Measurements from ENCODE around the gene PPP1R3E. TPM values are rescaled to one million over a fixed set of nuclear protein-coding genes. Genes with fewer than 3 reads are reported as not detected.
"Not testable (repeated sequence)": the region's sequence is repeated elsewhere in the genome, so short reads cannot be mapped to it uniquely, and the experiment has no call there.

The PPP1R3E gene
- polyA plus RNA-seq, 5 donors: 18.4 to 24.7 (median 22.0) TPM

DNA sequence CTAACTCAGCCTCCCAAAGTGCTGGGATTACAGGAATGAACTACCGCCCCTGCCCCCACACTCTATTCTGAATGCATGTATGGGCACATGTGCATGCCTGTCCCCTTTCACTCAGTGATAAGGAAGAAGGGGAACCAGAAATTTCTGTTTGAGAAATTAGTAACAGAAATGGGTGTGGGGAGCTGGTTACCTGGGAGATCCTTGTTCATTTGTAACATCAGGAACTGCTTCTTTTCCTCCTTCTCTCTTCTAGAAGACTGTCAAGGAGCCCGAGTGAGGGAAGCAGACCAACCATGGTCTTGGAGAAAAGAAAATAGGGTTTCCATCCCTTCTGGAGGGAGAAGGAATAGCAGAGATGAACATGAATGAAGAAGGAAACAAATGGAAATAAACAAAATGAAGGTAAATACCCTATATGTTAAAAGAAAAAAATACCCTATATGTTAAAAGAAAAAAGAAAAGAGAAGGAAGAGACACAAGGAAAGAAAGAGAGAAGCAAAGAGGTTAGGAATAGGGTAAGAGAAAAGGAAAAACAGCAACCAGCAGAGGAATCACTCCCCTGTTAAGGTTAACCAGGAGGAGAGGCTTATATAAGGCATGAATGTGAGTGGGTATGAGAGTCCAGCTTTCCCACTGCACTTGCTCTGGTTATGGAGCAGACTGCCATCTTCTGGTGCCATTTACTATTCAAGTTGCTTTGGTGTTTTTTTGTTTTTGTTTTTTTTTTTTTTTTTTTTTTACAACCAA lies 3.3 kb downstream of the PPP1R3E start:
- peak in 1 of 2 donors; percentile 27 for DNase-seq

DNA sequence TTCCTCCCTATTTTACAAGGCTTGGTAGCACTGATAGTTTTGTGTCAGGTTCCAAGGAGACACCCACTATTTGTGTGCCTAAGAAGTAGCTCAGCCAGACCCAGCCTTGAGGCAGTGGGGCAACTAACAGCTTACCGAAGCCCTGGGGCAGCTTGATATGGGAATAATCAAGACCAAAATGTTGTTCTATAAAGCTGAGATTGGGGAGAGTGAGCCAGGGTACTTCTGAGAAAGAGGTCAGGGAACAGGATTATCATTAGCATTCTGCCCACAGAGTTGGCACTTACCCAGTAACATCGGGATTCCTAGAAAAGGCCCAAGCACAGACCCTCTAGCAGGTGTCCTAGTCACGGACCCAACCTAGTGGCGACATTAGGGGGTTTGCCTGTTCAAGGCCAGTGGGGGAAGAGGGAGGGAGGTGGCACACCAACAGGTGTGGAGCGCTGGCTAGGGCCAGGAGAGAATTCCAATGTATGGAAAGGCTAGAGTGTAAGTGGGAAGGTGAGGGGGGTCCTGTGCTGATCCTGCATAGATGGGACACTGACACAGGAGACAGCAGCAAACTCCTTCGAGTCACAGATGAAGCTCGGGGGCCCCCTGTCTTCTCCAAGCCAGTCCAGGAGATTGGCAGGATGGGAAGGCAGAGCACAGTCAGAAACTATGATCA lies 4.9 kb downstream of the PPP1R3E start:
- DNase-seq: no peak

DNA sequence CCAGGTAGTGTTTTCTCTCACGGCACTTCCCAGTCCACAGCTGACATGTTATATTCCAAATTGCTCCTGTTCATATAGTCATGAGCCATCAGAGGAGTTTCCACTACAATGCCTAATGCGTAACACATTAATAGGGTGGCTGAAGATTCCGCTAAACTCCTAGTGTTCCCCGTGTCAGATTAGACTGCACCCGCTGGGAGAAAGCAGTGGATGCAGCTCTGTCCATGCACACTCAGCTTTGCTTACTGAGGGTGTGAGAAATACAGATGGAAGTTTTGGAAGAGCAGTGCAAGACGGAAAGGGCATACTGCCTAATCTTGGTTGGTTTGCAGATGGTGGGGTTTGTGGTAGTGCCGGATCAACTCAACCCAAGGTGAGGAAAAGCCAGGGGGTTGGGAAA lies 5.6 kb downstream of the PPP1R3E start:
- no peak for DNase-seq

DNA sequence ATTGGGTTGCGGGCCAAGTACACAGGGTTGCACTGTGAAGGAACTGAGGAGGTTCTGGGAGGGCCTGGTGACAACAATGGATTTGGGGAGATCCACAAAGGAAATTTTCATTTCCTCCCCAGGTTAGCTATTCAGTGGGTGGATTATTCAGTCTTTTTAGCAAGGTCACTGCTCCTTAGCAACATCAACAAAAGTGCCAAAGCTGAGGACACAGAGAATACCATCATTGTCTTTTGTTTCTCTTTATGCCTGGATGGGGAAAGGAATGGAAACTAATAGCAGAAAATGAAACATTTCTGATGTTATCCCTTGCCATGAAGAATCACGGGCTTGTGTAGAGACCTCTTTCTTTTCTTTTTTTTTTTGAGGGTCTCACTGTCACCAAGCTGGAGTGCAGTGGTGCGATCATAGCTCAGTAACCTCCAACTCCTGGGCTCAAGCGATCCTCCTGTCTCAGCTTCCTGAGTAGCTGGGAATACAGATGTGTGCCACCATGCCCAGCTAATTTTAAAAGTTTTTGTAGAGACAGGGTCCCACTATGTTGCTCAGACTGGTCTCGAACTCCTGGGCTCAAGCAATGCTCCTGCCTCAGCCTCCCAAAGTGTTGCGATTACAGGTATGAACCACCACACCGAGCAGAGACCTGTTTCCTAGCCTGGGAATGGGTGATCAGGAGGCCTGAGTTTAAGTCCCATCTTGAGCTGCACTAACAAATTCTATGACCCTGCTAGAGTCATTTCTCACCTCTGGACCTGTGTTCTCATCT lies 6.5 kb downstream of the PPP1R3E start:
- no peak for DNase-seq

DNA sequence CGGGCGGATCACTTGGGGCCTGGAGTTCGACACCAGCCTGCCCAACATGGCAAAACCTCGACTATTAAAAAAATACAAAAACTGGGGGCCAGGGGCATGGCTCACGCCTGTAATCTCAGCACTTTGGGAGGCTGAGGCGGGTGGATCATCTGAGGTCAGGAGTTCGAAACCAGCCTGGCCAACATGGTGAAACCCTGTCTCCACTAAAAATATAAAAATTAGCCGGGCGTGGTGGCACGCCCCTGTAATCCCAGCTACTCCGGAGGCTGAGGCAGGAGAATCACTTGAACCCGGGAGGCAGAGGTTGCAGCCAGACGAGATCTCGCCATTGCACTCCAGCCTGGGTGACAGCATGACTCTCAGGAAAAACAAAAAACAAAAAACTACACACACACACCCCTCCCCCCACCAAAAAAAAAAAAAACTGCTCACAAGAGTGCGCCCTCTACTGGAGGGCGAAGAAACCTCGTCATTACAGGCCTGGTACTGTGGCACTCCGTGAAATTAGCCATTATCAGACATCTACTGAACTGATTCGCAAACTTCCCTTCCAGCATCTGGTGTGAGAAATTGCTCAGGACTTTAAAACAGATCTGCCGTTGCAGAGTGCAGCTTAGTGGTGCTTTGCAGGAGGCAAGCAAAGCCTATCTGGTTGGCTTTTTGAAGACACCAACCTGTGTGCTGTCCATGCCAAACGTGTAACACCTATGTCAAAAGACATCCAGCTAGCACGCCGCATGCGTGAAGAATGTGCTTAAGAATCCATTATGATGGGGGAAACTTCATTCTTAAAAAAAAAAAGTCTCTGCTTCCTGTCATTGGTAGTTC lies 7.7 kb downstream of the PPP1R3E start:
- peak in 1 of 2 donors; percentile 49 for DNase-seq

DNA sequence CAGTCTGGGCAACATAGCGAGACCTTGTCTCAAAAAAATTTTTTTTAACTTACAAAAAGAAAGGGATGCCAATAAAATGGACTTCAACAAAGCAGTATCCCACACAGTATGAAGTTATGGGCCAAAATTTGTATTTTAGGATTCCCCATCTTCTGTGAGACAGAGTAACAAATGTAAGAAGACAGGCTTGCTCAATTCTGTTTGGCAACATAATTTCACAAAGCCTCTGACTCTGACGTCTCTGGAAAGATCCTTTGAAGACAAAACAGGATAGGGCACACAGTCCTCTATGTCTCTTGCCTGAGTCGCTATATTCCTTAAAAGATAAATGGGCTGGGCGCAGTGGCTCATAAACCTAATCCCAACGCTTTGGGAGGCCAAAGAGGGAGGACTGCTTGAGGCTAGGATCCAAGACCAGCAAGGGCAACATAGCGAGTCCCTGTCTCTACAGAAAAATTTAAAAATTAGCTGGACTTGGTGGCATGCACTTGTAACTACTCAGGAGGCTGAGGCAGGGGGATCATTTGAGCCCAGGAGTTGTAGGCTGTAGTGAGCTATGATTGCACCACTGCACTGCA lies 15.7 kb downstream of the PPP1R3E start:
- DNase-seq: no peak

DNA sequence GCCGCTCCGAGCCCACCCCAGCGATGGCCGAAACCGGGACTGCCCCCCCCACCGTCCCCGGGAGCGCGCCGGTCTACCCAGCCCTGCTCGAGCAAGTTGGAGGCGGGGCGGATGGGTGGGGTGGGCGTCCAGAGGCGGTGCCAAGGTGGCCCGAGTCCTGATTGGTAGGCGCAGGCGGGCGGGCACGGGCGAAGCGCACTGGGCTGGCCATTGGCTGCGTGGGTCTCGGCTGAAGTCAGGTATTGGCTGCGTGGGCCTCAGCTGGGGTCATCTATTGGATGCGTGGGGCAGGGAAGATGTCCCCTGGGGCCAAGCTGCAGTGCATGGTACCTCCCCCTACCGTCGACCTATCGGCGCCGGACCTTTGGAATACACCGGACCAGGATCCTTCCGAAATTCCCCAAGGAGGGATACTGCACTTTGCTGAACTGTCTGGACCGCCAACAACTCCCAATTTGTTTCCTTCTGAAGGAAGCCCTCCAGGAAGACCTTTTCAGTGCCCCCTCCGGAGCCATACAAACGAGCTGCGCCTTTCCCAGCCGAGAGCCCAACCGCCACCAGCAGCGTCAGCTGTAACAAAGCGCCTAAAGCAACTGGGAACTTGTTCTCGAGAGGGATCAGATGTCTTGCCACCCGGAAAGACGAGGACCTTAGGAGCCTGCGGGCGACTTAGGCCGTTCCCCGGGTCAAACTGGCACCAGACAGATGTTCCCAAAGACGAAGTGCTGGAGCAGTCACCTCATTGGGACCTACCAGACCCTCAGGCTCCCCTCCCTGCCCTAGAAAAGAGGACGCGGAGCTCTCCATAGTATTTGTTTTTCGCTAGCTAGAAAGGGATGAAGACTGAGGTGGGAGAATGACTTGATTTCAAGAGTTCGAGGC lies 16.4 kb downstream of the PPP1R3E start, which contains the start of gene HOMEZ:
TSS of gene HOMEZ (minus strand) at position 113 of the 882 bp plus-strand sequence. CDS start 180 bp downstream, outside the sequence.
- DNase-seq: peak; percentile 94 to 97

DNA sequence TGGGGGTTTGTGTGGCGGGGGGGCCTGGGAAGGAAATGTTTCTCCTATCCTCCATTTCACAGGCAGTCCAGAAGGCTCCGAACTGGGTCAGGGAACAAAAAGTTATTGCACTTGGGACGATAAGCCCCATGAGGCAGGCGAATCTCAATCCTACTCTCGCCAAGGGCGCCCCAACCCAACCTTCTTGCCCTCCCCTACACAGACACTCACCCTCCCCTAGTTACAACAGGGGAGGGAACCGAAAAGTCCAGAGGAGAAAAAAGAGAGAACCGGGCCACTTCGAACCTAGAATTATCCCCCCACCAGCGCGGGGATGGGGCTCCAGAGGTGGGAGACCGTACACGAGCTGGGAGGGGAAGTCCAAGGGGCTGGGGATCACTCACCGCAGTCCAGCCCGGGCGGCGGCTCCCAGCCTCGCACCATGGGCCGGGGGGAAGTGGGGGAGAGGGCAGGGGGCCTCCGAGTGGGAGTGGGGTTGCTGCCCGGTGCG lies 17.1 kb downstream of the PPP1R3E start:
- no peak for DNase-seq

DNA sequence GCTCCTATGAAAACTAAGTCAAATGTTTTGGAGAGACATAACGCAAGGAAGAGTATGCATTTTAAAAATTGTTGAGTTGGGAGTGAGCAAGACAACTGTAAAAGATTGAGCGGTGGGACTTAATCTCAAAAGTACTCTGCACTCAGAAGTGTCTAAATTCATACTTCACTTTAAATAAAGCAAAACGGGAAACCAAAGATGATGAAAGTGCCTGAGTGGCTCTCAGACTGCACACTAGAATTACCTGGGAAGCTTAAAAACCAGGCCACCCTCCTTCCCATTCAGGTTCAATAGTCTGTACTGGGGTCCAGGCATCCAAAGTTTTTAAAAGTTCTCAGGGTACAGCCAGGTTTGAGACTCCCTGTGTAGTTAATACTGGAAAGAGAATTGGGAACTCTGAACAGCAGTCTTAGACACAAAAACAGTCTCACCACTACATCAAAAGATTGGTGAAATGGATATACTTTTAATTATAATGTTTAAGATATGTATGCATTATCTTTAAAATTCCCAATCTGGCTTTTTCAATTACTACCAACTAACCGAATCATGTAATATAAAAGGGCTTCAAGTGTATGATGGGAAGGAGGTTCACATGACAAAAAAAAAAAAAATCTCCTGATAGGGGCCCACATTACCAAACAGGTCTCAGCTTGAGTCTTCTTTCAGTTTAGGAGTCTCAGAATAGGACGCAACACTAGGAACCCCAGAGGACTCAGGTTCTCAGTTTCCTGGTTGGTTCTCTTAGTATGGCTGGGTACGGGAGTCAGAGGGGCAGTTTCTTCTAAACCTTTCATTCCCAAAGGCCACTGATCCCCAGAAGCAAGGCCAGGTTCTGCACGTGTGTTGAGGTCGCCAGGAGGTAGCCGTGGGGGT lies 17.8 kb downstream of the PPP1R3E start:
- DNase-seq: peak in 1 of 2 donors; percentile 20

DNA sequence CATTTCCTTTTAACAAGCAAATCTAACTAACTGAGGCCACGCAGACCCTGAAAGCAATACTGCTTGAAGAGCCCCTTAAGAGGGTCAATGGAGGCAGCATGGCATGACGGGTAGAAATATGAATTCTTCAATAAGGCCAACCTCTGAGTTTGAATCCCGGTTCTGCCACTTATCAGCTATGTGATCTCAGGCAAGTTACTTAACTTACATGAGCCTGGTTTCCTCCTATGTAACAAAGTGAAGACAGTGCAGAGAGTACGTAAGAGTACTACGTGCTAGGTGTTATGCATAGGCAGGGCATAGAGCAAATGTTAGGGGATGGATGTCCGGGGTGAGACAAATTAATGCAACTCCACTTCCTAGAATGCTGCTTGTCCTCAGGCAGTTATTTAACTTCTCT lies 21.4 kb downstream of the PPP1R3E start:
- DNase-seq: no peak

DNA sequence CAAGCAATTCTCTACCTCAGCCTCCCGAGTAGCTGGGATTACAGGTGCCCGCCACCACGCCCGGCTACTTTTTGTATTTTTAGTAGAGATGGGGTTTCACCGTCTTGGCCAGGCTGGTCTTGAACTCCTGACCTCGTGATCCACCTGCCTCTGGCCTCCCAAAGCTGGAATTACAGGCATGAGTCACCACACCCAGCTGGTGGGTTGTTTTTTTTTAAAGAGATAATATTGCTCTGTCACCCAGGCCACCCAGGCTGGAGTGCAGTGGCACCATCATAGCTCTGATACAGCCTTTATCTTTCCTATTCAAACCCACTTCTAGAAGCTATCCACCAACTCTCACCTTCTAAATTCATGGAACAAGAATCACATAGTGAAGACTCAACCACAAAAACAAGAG lies 24.7 kb downstream of the PPP1R3E start:
- not testable (repeated sequence) for DNase-seq

DNA sequence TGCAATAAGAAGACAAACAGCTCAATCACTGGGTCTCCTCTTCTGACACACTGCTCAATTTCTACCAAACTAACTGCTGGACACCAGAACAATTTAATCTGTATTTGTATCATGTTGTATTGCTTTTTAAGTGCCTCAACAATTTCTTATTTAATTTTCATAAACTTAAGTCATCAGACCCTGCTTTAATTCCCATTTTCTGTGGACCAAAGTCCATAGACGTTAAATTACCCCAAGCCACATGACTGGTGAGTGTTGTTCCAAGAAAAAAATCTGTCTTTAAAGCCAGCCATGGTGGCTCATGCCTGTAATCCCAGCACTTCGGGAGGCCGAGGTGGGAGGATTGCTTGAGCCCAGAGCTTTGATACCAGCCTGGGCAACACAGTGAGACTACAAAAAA lies 25.5 kb downstream of the PPP1R3E start:
- DNase-seq: no peak

DNA sequence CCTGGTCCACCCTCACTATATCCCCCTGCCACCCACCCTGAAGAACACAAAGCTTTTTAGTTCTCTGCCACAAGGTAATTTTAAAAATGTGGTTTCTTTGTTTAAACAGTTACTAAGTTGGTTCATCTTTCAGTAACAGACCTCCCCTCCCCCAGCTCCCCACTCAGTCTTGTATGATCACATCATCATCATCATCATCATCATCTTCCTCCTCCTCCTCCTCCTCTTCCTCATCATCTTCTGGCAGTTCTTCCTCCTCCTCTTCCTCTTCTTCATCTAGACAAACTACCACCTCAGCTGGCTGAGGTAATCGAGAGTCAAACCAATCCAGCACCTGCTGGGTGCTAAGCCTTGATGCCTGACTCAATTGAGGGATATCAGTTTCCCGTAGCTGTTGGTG lies 27.2 kb downstream of the PPP1R3E start:
- DNase-seq: no peak

DNA sequence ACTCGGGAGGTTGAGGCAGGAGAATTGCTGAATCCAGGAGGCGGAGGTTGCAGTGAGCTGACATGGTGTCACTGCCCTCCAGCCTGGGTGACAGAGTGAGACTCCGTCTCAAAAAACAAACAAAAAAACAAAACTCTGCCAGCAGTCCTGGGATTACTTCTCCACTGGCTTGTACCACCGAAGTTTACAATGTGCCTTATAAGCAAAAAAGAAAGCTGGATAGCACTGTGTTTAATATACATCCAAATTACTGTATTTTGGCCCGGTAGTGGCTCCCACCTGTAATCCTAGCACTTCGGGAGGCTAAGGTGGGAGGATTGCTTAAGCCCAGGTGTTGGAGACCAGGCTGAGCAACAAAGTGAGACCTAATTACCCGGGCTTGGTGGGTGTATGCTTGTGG lies 33.5 kb downstream of the PPP1R3E start:
- no peak for DNase-seq

DNA sequence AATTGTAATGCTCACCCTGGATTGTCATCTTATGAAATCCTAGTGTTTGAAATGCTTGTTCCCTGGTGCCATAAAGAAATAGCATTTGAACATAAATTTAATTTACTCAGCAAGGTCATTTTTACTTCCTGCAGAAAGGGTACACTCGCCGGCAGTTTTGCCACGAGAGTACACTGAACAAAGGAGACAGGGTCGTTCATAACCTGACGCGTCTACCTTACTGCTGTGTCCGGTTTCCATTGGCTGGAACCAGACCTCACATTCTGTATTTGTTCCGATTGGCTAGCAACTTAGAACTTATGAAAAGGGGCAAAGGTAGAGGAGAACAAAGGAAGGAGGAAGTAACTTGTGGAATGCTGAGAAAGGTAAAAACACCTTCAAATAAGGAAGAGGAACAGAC lies 41.8 kb downstream of the PPP1R3E start:
- not testable (repeated sequence) for DNase-seq

DNA sequence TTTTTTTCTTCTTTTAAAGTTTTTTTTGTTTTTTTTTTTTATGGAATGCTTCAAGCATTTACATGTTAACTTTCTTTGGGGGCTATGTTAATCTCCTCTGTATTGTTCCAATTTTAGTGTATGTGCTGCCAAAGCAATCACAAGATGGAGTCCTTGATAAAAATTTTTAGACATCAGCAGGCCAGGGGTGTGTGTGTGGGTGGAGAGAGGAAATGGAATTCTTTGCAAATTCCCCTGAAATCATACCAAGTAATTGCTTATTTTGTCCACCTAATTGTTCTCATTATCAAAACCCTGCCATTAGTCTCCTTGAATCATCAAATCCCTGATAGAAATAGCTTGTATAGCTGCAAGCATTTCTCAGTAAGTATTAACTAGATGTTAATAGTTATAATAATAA lies 43.2 kb downstream of the PPP1R3E start:
- DNase-seq: no peak

DNA sequence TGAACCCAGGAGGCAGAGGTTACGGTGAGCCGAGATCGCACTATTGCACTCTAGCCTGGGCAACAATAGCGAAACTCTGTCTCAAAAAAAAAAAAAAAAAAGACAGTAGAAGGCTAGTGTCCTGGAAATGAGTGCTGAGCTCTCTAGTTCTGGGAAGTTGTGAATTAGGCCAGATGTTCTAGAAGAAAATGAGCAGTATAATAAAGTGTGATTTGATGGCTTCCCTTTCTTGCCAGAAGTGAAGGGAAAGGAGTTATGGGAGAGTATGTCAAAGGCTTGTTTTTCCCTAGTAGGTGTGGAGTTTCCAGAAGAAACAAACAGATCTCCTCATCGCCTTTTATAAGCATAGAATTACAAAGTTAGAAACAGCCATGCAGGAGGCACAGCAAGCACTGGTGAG lies 44.4 kb downstream of the PPP1R3E start:
- no peak for DNase-seq

DNA sequence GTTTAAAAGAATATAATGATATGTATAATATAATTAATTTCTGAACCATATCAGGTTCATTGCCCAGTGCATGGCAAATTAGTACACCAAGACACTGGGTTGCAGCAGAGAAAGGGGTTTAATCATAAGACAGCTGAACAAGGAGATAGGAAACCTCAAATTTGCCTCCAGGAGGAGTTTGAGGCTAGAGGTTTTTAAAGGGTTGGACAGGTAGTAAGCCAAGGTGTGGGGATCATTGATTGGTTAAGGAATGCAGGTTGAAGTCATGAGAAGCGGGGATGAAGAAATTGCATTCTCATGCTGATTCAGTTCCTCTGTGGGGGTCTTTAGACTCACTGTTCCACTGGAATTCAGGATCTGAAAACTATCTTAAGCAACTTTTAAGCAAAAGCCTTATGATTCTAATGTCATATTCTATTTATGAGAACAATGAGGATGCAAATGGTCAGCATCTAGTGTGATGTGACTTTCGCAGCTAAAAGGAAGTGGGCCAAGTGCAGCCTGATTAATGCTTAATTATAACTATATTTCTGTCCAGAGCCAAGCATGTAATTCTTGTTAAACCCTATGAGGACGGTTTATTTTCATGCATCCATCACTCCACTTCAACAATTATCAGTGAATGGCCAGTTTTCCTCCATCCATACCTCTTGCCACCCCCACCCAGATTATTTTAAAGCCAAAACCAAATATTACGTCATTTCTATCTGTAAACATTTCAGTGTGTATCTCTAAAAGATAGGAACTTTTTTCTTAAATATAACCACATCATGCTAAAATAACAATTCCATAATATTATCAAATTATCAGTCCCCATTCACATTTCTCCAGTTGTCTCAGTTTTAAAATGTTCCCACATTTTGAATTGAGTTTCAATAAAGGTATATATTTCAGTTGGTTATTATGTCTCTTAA lies 50.0 kb downstream of the PPP1R3E start:
- no peak for DNase-seq
